ENCODE results near the gene OVAAL.

Gene OVAAL

DNA sequence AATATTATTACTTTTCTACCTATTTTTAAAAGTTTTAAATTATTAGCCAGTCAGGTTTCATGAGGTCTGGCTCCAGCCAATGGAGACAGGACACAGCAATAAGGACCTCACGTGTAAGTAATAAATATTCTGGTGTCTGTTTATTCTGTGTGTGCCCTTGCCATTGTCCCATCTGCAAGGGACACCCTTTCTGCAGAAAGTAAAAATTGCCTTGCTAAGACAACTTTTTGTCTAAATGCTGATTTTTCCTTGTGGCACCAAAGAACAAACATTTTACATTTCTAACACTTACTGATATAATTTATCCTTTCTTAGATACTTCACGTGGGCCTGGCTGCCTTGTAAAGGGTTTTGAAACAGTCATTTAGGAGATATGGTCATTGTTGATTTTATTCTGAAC lies 29.4 kb downstream of the OVAAL start:
- no peak overlapping the region for H3K4me3 ChIP-seq (ENCODE audit: control insufficient read depth, low read depth, low read length)
- no peak for TF ChIP-seq CTCF (conservative IDR thresholded peaks at IDR 0.05; ENCODE audit: control insufficient read depth, insufficient read depth, low read depth, low read length)
- no peak for DNase-seq (ENCODE audit: low read depth)

DNA sequence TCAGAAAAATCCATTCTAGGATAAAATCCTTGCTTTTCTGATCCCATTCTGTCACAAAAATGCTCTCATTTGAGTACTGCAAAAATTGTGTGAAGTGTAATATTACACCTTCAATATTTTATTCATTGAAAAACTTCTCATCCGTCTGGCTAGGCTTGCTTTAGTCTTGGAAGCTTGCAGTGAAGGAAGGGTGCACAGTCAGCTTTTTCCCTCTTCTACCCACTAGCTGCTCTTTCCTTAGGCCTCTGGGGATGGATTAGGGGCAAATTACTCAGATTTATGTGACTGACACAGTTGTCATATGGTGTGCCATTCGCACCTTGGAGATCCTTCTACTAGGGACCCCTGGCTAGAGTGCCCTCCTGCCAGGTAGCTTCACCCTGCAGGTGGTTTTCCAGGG lies 32.1 kb downstream of the OVAAL start:
- no peak overlapping the region for H3K4me3 ChIP-seq (ENCODE audit: control insufficient read depth, low read depth, low read length)
- DNase-seq (ENCODE audit: low read depth): no peak
- no peak for TF ChIP-seq CTCF (conservative IDR thresholded peaks at IDR 0.05; ENCODE audit: control insufficient read depth, insufficient read depth, low read depth, low read length)

- H3K4me3 ChIP-seq (ENCODE audit: control insufficient read depth, low read depth, low read length): no peak overlapping the region
- TF ChIP-seq CTCF (conservative IDR thresholded peaks at IDR 0.05; ENCODE audit: control insufficient read depth, insufficient read depth, low read depth, low read length): no peak
- no peak for DNase-seq (ENCODE audit: low read depth)
Measured at GRCh38 chr1:180593382-180593781, 34.6 kb downstream of the OVAAL start.

- no peak for TF ChIP-seq CTCF (conservative IDR thresholded peaks at IDR 0.05; ENCODE audit: control insufficient read depth, insufficient read depth, low read depth, low read length)
- DNase-seq (ENCODE audit: low read depth): no peak
- H3K4me3 ChIP-seq (ENCODE audit: control insufficient read depth, low read depth, low read length): no peak overlapping the region
Measured at GRCh38 chr1:180594723-180595122, 36.0 kb downstream of the OVAAL start.

DNA sequence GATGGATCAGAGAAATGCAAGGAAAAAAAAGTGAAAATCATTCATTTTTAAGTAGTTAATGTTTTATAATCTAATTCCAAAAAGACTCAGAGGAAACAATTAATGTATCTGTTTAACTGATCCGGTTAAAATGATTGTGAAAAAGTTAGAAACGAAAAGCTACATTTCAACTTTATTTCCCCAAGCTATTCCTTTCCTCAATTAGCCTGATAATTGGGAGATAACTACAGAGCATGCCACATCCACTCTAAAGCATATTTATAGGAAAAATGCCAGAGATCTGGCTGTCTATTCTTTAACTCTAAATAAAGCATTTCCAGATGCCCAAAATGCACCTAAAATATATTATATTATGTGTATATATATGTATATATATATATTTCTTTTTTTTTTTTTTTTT lies 37.2 kb downstream of the OVAAL start:
- TF ChIP-seq CTCF (conservative IDR thresholded peaks at IDR 0.05; ENCODE audit: control insufficient read depth, insufficient read depth, low read depth, low read length): no peak
- no peak overlapping the region for H3K4me3 ChIP-seq (ENCODE audit: control insufficient read depth, low read depth, low read length)
- no peak for DNase-seq (ENCODE audit: low read depth)

DNA sequence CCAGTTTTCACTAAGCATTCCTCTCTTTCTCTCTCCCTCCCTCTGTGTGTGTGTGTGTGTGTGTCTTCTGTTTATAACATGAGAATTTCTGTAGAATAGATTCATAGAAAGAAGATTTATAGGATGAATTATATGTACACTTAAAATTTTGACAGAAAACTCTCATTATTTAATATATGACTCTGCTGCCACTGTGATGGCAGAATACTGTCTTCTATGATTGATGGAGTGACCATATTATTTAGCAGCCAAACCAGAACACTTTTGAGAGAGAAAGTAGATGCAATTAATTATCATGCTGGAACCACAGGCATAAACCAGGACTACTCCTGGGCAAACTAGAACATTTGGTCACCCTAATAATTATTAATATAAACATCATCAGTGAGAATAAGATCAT lies 38.8 kb downstream of the OVAAL start:
- no peak for TF ChIP-seq CTCF (conservative IDR thresholded peaks at IDR 0.05; ENCODE audit: control insufficient read depth, insufficient read depth, low read depth, low read length)
- H3K4me3 ChIP-seq (ENCODE audit: control insufficient read depth, low read depth, low read length): no peak overlapping the region
- DNase-seq (ENCODE audit: low read depth): no peak

GRCh38 chr1:180598333-180598974 lies 39.7 kb downstream of the OVAAL start:
- H3K4me3 ChIP-seq (ENCODE audit: control insufficient read depth, low read depth, low read length): no peak overlapping the region
- DNase-seq (ENCODE audit: low read depth): no peak
- TF ChIP-seq CTCF (conservative IDR thresholded peaks at IDR 0.05; ENCODE audit: control insufficient read depth, insufficient read depth, low read depth, low read length): no peak

Data from fibroblast of mammary gland (primary cell).